Measurements from ENCODE around the gene LAMC2.

Gene LAMC2

GRCh38 chr1:183251101-183251958, 65.3 kb downstream of the LAMC2 start:
- Histone ChIP-seq H3K4me3 (ENCODE audit: low read length in 2 of 2) (no peak overlapping the region), H3K4me1 (ENCODE audit: control insufficient read depth in 2 of 2, insufficient read depth in 2 of 2, low read length in 2 of 2) (no peaks in the 10 kb centered on the region), H3K36me3 (ENCODE audit: control insufficient read depth in 2 of 2, insufficient read depth in 2 of 2, low read length in 2 of 2) (no peaks in the 10 kb centered on the region), H3K9ac (ENCODE audit: low read depth in 1 of 2, low read length in 2 of 2) (no peak overlapping the region), H3K27ac (ENCODE audit: low read depth in 2 of 2, low read length in 2 of 2) (no peak overlapping the region), H3K9me3 (ENCODE audit: control insufficient read depth in 2 of 2, low read length in 2 of 2) (no peaks in the 10 kb centered on the region), H3K27me3 (ENCODE audit: control insufficient read depth in 2 of 2, insufficient read depth in 2 of 2, low read length in 2 of 2) (no peaks in the 10 kb centered on the region)

DNA sequence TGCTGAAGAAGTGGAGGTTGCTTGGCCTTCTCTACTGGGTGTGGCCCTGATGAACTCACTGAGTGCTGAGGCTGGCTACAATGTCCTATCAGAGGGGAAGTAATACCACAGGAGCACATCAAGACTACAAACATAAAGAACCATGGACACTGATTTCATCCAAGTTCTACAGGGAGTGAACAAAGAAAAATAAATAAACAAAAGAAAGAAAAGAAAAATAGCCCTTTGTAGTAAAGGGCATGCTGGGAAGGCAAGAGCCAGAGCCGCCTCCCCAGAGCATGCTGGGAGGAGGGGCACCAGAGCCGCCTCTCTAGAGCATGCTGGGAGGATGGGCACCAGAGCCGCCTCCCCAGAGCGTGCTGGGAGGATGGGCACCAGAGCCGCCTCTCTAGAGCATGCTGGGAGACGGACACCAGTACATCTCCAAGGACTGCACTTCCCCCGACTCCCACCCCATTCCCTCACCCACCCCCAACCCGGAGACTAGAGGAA, 65.9 kb downstream of the LAMC2 start:
- no peak overlapping the region for H3K4me3 ChIP-seq (ENCODE audit: low read length in 2 of 2)
- no peak overlapping the region for H3K9ac ChIP-seq (ENCODE audit: low read depth in 1 of 2, low read length in 2 of 2)
- no peaks in the 10 kb centered on the region for H3K27me3 ChIP-seq (ENCODE audit: control insufficient read depth in 2 of 2, insufficient read depth in 2 of 2, low read length in 2 of 2)
- no peak overlapping the region for H3K27ac ChIP-seq (ENCODE audit: low read depth in 2 of 2, low read length in 2 of 2)
- no peaks in the 10 kb centered on the region for H3K36me3 ChIP-seq (ENCODE audit: control insufficient read depth in 2 of 2, insufficient read depth in 2 of 2, low read length in 2 of 2)
- no peaks in the 10 kb centered on the region for H3K9me3 ChIP-seq (ENCODE audit: control insufficient read depth in 2 of 2, low read length in 2 of 2)
- no peaks in the 10 kb centered on the region for H3K4me1 ChIP-seq (ENCODE audit: control insufficient read depth in 2 of 2, insufficient read depth in 2 of 2, low read length in 2 of 2)

GRCh38 chr1:183255073-183255472, 69.0 kb downstream of the LAMC2 start:
- Histone ChIP-seq H3K4me3 (ENCODE audit: low read length in 2 of 2) (no peak overlapping the region), H3K27me3 (ENCODE audit: control insufficient read depth in 2 of 2, insufficient read depth in 2 of 2, low read length in 2 of 2) (no peaks in the 10 kb centered on the region), H3K27ac (ENCODE audit: low read depth in 2 of 2, low read length in 2 of 2) (no peak overlapping the region), H3K9me3 (ENCODE audit: control insufficient read depth in 2 of 2, low read length in 2 of 2) (no peaks in the 10 kb centered on the region), H3K36me3 (ENCODE audit: control insufficient read depth in 2 of 2, insufficient read depth in 2 of 2, low read length in 2 of 2) (no peaks in the 10 kb centered on the region), H3K4me1 (ENCODE audit: control insufficient read depth in 2 of 2, insufficient read depth in 2 of 2, low read length in 2 of 2) (no peaks in the 10 kb centered on the region), H3K9ac (ENCODE audit: low read depth in 1 of 2, low read length in 2 of 2) (no peak overlapping the region)

- Histone ChIP-seq H3K36me3 (ENCODE audit: control insufficient read depth in 2 of 2, insufficient read depth in 2 of 2, low read length in 2 of 2) (no peaks in the 10 kb centered on the region), H3K27me3 (ENCODE audit: control insufficient read depth in 2 of 2, insufficient read depth in 2 of 2, low read length in 2 of 2) (no peaks in the 10 kb centered on the region)
These were observed 73.9 kb downstream of the LAMC2 start for GRCh38 chr1:183259924-183260323.

DNA sequence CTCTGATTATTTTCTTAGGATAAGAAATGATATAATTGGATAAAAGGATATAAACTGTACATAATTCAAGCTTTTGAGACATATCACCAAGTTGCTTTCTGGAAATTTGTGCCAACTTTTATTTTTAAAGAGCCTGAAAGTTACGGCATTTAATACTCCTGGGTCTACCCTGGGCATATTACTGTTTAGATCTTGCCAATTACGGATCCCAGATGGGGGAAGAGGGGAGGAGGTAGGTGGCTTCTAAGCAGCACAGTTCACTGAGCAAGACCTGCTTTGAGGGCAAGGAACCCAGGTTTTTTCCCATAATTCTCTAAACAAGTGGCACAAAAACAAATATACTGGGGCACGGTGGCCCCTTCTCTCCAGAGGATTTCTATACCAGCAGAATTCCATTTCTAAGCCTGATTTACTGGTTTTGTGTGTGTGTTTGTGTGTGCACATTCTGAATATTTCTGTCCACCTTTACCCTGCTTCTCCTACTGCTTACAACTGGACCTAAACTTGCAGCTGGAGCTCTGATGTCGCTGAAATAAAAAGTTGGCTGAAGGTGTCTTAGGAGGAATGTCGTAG, 76.7 kb downstream of the LAMC2 start:
- H3K9me3 ChIP-seq (ENCODE audit: control insufficient read depth in 2 of 2, low read length in 2 of 2), result no peaks in the 10 kb centered on the region
- H3K36me3 ChIP-seq (ENCODE audit: control insufficient read depth in 2 of 2, insufficient read depth in 2 of 2, low read length in 2 of 2), result no peaks in the 10 kb centered on the region
- no peak overlapping the region for H3K9ac ChIP-seq (ENCODE audit: low read depth in 1 of 2, low read length in 2 of 2)
- H3K27ac ChIP-seq (ENCODE audit: low read depth in 2 of 2, low read length in 2 of 2), result no peak overlapping the region
- H3K4me3 ChIP-seq (ENCODE audit: low read length in 2 of 2), result no peak overlapping the region
- H3K4me1 ChIP-seq (ENCODE audit: control insufficient read depth in 2 of 2, insufficient read depth in 2 of 2, low read length in 2 of 2), result no peaks in the 10 kb centered on the region
- H3K27me3 ChIP-seq (ENCODE audit: control insufficient read depth in 2 of 2, insufficient read depth in 2 of 2, low read length in 2 of 2), result no peaks in the 10 kb centered on the region

More at GRCh38 chr1:183259924-183260323, 73.9 kb downstream of the LAMC2 start:
- Histone ChIP-seq H3K27ac (ENCODE audit: low read depth in 2 of 2, low read length in 2 of 2) (no peak overlapping the region), H3K4me3 (ENCODE audit: low read length in 2 of 2) (no peak overlapping the region), H3K4me1 (ENCODE audit: control insufficient read depth in 2 of 2, insufficient read depth in 2 of 2, low read length in 2 of 2) (no peaks in the 10 kb centered on the region), H3K9me3 (ENCODE audit: control insufficient read depth in 2 of 2, low read length in 2 of 2) (no peaks in the 10 kb centered on the region), H3K9ac (ENCODE audit: low read depth in 1 of 2, low read length in 2 of 2) (no peak overlapping the region)

DNA sequence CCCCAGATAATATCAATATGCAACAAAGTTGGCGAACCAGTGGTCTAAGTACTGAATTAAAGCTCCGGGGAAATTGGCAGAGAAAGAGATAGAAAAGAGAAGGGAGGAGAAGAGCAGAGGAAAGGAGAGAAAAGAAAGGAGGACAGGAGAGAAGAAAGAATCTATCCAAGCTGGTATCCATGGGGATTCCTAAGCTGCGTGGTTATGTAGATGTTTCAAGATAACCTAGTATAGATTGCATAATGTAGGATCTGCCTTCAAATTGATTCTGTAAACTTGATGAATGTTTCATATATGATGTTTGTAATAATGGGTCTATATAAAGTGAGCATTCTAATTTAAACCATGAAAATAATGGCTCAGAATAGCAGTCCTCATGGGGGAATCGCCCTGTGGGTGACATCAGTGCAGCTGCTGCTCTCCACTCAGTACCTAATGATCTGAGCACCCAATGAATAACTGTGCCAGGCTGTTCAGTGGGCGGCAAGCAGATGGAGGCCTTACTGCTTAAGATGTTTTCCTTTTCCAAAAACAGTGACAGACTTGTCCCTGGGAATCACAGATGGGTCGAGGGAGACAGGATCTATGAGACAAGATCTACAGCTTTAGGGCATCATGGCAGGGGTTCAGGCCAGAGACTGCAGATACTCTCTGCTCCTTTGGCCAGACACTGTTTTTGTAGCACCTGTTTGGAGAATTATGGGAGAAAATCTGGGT, 78.0 kb downstream of the LAMC2 start:
- Histone ChIP-seq H3K4me1 (ENCODE audit: control insufficient read depth in 2 of 2, insufficient read depth in 2 of 2, low read length in 2 of 2) (no peaks in the 10 kb centered on the region), H3K9me3 (ENCODE audit: control insufficient read depth in 2 of 2, low read length in 2 of 2) (no peaks in the 10 kb centered on the region), H3K36me3 (ENCODE audit: control insufficient read depth in 2 of 2, insufficient read depth in 2 of 2, low read length in 2 of 2) (no peaks in the 10 kb centered on the region), H3K27me3 (ENCODE audit: control insufficient read depth in 2 of 2, insufficient read depth in 2 of 2, low read length in 2 of 2) (no peaks in the 10 kb centered on the region), H3K4me3 (ENCODE audit: low read length in 2 of 2) (no peak overlapping the region), H3K27ac (ENCODE audit: low read depth in 2 of 2, low read length in 2 of 2) (no peak overlapping the region), H3K9ac (ENCODE audit: low read depth in 1 of 2, low read length in 2 of 2) (no peak overlapping the region)

DNA sequence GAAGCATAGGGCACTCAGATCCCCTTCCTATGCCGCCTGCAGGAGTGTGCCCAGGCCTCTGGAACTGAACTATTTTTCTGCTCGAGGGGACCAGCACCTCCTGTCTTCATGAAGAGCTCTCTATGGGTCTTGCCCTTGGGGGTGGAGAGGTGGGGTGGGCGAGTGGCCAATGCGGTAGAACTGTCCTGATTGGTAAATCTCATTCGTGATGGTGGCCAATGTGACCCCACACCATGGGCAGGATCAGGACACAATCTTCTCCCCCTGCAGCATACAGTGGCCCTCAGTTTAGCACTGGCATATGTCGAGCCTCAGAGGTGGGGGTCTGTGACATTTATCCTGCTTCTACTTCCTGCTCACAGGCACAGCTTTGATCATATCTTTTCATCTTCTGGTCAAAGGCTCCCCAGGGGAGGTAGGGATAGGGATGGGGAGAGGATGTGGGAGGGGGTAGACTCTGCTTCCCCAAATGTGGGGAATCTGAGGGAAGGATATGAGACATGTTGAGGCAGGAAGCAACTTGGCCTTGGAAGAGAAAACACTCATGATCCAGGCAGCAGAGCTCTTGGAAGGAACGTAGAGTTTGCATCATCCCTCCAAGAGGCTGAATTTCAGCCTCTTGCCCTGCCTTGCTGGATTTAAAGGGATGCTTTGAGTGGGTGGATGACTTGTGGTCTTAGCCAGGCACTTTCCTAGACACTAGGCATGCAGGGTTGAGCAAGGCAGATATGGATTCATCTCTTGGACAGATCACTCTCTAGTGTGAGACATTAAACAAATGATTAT, 81.8 kb downstream of the LAMC2 start:
- H3K9me3 ChIP-seq (ENCODE audit: control insufficient read depth in 2 of 2, low read length in 2 of 2), result no peaks in the 10 kb centered on the region
- H3K36me3 ChIP-seq (ENCODE audit: control insufficient read depth in 2 of 2, insufficient read depth in 2 of 2, low read length in 2 of 2), result no peaks in the 10 kb centered on the region
- H3K27ac ChIP-seq (ENCODE audit: low read depth in 2 of 2, low read length in 2 of 2), result peak overlapping the region in 1 of 2 donors; percentile 17
- H3K4me1 ChIP-seq (ENCODE audit: control insufficient read depth in 2 of 2, insufficient read depth in 2 of 2, low read length in 2 of 2), result no peaks in the 10 kb centered on the region
- no peaks in the 10 kb centered on the region for H3K27me3 ChIP-seq (ENCODE audit: control insufficient read depth in 2 of 2, insufficient read depth in 2 of 2, low read length in 2 of 2)
- H3K4me3 ChIP-seq (ENCODE audit: low read length in 2 of 2), result no peak overlapping the region
- no peak overlapping the region for H3K9ac ChIP-seq (ENCODE audit: low read depth in 1 of 2, low read length in 2 of 2)

DNA sequence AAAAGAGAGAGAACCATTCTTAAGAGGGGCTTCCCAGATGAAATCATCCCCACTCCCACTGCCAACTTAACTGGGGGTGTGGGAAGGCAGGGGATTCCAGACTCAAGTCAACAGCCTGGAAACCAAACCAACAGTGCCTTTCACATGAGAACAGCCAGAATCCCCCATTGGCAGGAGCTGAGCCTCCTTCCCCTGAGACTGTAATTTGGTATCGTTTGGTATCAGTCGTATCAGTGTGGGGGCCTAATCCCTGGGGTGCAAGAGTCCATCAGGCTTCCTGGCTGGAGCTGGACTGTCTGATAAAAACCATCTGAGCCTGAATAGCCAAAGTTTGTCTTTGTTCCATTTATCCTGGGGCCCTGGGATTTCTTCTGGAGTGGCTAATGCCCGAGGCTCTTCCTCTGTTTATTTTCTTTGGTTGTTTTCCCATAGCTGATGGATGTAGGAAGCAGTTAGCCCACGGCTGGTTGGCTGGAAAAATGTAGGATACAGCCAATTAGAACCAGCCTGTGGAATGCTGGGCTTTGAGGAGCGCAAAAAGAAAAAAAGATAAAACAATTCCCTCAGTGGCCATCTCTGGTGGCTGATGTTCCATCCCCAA, 84.6 kb downstream of the LAMC2 start:
- no peaks in the 10 kb centered on the region for H3K9me3 ChIP-seq (ENCODE audit: control insufficient read depth in 2 of 2, low read length in 2 of 2)
- no peaks in the 10 kb centered on the region for H3K4me1 ChIP-seq (ENCODE audit: control insufficient read depth in 2 of 2, insufficient read depth in 2 of 2, low read length in 2 of 2)
- no peaks in the 10 kb centered on the region for H3K27me3 ChIP-seq (ENCODE audit: control insufficient read depth in 2 of 2, insufficient read depth in 2 of 2, low read length in 2 of 2)
- no peak overlapping the region for H3K9ac ChIP-seq (ENCODE audit: low read depth in 1 of 2, low read length in 2 of 2)
- no peak overlapping the region for H3K4me3 ChIP-seq (ENCODE audit: low read length in 2 of 2)
- no peaks in the 10 kb centered on the region for H3K36me3 ChIP-seq (ENCODE audit: control insufficient read depth in 2 of 2, insufficient read depth in 2 of 2, low read length in 2 of 2)
- H3K27ac ChIP-seq (ENCODE audit: low read depth in 2 of 2, low read length in 2 of 2), result no peak overlapping the region

DNA sequence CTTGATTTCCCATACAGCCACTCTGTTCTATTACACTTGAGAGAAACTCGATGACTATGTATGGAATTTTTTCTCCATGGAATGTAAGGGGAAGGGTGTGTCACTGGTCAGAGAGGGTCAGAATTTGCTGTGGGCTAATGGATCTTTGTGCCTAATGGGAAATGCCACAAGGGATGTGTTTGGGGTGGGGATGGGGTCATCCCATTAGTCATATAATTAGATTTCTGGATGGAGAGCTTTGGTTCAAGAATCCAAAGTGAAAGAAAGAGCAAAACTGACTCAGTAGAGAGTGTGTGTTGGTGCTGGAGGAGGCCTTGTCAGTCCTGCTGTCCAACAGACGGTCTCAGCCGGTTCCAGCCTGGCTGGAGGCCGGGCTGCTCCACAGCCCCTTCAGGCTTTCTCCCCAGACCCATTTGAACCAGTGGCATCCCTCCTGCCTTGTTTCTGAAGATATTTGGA, 86.4 kb downstream of the LAMC2 start:
- no peak overlapping the region for H3K9ac ChIP-seq (ENCODE audit: low read depth in 1 of 2, low read length in 2 of 2)
- H3K4me1 ChIP-seq (ENCODE audit: control insufficient read depth in 2 of 2, insufficient read depth in 2 of 2, low read length in 2 of 2), result no peaks in the 10 kb centered on the region
- H3K27ac ChIP-seq (ENCODE audit: low read depth in 2 of 2, low read length in 2 of 2), result no peak overlapping the region

More for the DNA sequence above, 86.4 kb downstream of the LAMC2 start:
- Histone ChIP-seq H3K9me3 (ENCODE audit: control insufficient read depth in 2 of 2, low read length in 2 of 2) (no peaks in the 10 kb centered on the region), H3K27me3 (ENCODE audit: control insufficient read depth in 2 of 2, insufficient read depth in 2 of 2, low read length in 2 of 2) (no peaks in the 10 kb centered on the region), H3K36me3 (ENCODE audit: control insufficient read depth in 2 of 2, insufficient read depth in 2 of 2, low read length in 2 of 2) (no peaks in the 10 kb centered on the region), H3K4me3 (ENCODE audit: low read length in 2 of 2) (no peak overlapping the region)

Data from mucosa of rectum (tissue), 2 donors.